ENCODE data around the gene ZNF385D.

ZNF385D gene

GRCh38 chr3:21718943-21719591 is 31.9 kb downstream of the ZNF385D start:
- DNase-seq (ENCODE audit: low read depth, low spot score): no peak
- Histone ChIP-seq H3K9me3 (ENCODE audit: low read depth, low read length) (no peaks in the 10 kb centered on the region), H3K36me3 (ENCODE audit: insufficient read depth, low read length) (no peaks in the 10 kb centered on the region), H3K27ac (no peak overlapping the region), H3K4me3 (no peak overlapping the region), H3K9ac (ENCODE audit: insufficient read length) (no peak overlapping the region)
- TF ChIP-seq EZH2 (IDR thresholded peaks at IDR 0.05) (no peak), FOXP2 (optimal IDR thresholded peaks at IDR 0.05; ENCODE audit: control extremely low read depth, extremely low read length, insufficient read depth) (no peak), POLR2AphosphoS5 (IDR thresholded peaks at IDR 0.05; ENCODE audit: borderline replicate concordance, low read depth, low read length) (no peak)

GRCh38 chr3:21718161-21718765 is 32.7 kb downstream of the ZNF385D start:
- Histone ChIP-seq H3K27ac (no peak overlapping the region), H3K9me3 (ENCODE audit: low read depth, low read length) (no peaks in the 10 kb centered on the region), H3K4me3 (no peak overlapping the region), H3K9ac (ENCODE audit: insufficient read length) (no peak overlapping the region), H3K36me3 (ENCODE audit: insufficient read depth, low read length) (no peaks in the 10 kb centered on the region)
- no peak for DNase-seq (ENCODE audit: low read depth, low spot score)
- TF ChIP-seq POLR2AphosphoS5 (IDR thresholded peaks at IDR 0.05; ENCODE audit: borderline replicate concordance, low read depth, low read length): no peak
- no peak for TF ChIP-seq FOXP2 (optimal IDR thresholded peaks at IDR 0.05; ENCODE audit: control extremely low read depth, extremely low read length, insufficient read depth)
- TF ChIP-seq EZH2 (IDR thresholded peaks at IDR 0.05): no peak

- DNase-seq (ENCODE audit: low read depth, low spot score): no peak
- Histone ChIP-seq H3K9ac (ENCODE audit: insufficient read length) (no peak overlapping the region), H3K36me3 (ENCODE audit: insufficient read depth, low read length) (no peaks in the 10 kb centered on the region), H3K9me3 (ENCODE audit: low read depth, low read length) (no peaks in the 10 kb centered on the region), H3K4me3 (no peak overlapping the region), H3K27ac (no peak overlapping the region)
- TF ChIP-seq FOXP2 (optimal IDR thresholded peaks at IDR 0.05; ENCODE audit: control extremely low read depth, extremely low read length, insufficient read depth): no peak
- TF ChIP-seq EZH2 (IDR thresholded peaks at IDR 0.05): no peak
- TF ChIP-seq POLR2AphosphoS5 (IDR thresholded peaks at IDR 0.05; ENCODE audit: borderline replicate concordance, low read depth, low read length): no peak
These were observed 35.3 kb downstream of the ZNF385D start for GRCh38 chr3:21715662-21716061.

- Histone ChIP-seq H3K9me3 (ENCODE audit: low read depth, low read length) (no peaks in the 10 kb centered on the region), H3K36me3 (ENCODE audit: insufficient read depth, low read length) (no peaks in the 10 kb centered on the region), H3K27ac (no peak overlapping the region), H3K9ac (ENCODE audit: insufficient read length) (no peak overlapping the region), H3K4me3 (no peak overlapping the region)
- TF ChIP-seq FOXP2 (optimal IDR thresholded peaks at IDR 0.05; ENCODE audit: control extremely low read depth, extremely low read length, insufficient read depth) (no peak), POLR2AphosphoS5 (IDR thresholded peaks at IDR 0.05; ENCODE audit: borderline replicate concordance, low read depth, low read length) (no peak), EZH2 (IDR thresholded peaks at IDR 0.05) (no peak)
- no peak for DNase-seq (ENCODE audit: low read depth, low spot score)
These were observed 45.2 kb downstream of the ZNF385D start for GRCh38 chr3:21705769-21706168.

- no peak for DNase-seq (ENCODE audit: low read depth, low spot score)
- no peak overlapping the region for H3K27ac ChIP-seq
- H3K9me3 ChIP-seq (ENCODE audit: low read depth, low read length): no peaks in the 10 kb centered on the region
- no peak overlapping the region for H3K4me3 ChIP-seq
- H3K9ac ChIP-seq (ENCODE audit: insufficient read length): no peak overlapping the region
- no peak for TF ChIP-seq POLR2AphosphoS5 (IDR thresholded peaks at IDR 0.05; ENCODE audit: borderline replicate concordance, low read depth, low read length)
- TF ChIP-seq EZH2 (IDR thresholded peaks at IDR 0.05): no peak
- no peak for TF ChIP-seq FOXP2 (optimal IDR thresholded peaks at IDR 0.05; ENCODE audit: control extremely low read depth, extremely low read length, insufficient read depth)
- no peaks in the 10 kb centered on the region for H3K36me3 ChIP-seq (ENCODE audit: insufficient read depth, low read length)
These were observed 46.2 kb downstream of the ZNF385D start for GRCh38 chr3:21704796-21705195.

GRCh38 chr3:21703291-21703690 is 47.7 kb downstream of the ZNF385D start:
- no peaks in the 10 kb centered on the region for H3K36me3 ChIP-seq (ENCODE audit: insufficient read depth, low read length)
- no peak overlapping the region for H3K4me3 ChIP-seq
- no peaks in the 10 kb centered on the region for H3K9me3 ChIP-seq (ENCODE audit: low read depth, low read length)
- no peak overlapping the region for H3K9ac ChIP-seq (ENCODE audit: insufficient read length)
- H3K27ac ChIP-seq: no peak overlapping the region
- no peak for DNase-seq (ENCODE audit: low read depth, low spot score)
- no peak for TF ChIP-seq POLR2AphosphoS5 (IDR thresholded peaks at IDR 0.05; ENCODE audit: borderline replicate concordance, low read depth, low read length)
- TF ChIP-seq FOXP2 (optimal IDR thresholded peaks at IDR 0.05; ENCODE audit: control extremely low read depth, extremely low read length, insufficient read depth): no peak
- no peak for TF ChIP-seq EZH2 (IDR thresholded peaks at IDR 0.05)

- Histone ChIP-seq H3K9ac (ENCODE audit: insufficient read length) (no peak overlapping the region), H3K27ac (no peak overlapping the region), H3K4me3 (no peak overlapping the region), H3K9me3 (ENCODE audit: low read depth, low read length) (no peaks in the 10 kb centered on the region), H3K36me3 (ENCODE audit: insufficient read depth, low read length) (no peaks in the 10 kb centered on the region)
- no peak for DNase-seq (ENCODE audit: low read depth, low spot score)
- no peak for TF ChIP-seq FOXP2 (optimal IDR thresholded peaks at IDR 0.05; ENCODE audit: control extremely low read depth, extremely low read length, insufficient read depth)
- no peak for TF ChIP-seq EZH2 (IDR thresholded peaks at IDR 0.05)
- no peak for TF ChIP-seq POLR2AphosphoS5 (IDR thresholded peaks at IDR 0.05; ENCODE audit: borderline replicate concordance, low read depth, low read length)
These were observed 53.3 kb downstream of the ZNF385D start for GRCh38 chr3:21697707-21698106.

GRCh38 chr3:21694506-21694905 is 56.5 kb downstream of the ZNF385D start:
- Histone ChIP-seq H3K4me3 (no peak overlapping the region), H3K36me3 (ENCODE audit: insufficient read depth, low read length) (no peaks in the 10 kb centered on the region), H3K9me3 (ENCODE audit: low read depth, low read length) (no peaks in the 10 kb centered on the region), H3K27ac (no peak overlapping the region), H3K9ac (ENCODE audit: insufficient read length) (no peak overlapping the region)
- DNase-seq (ENCODE audit: low read depth, low spot score): no peak
- TF ChIP-seq FOXP2 (optimal IDR thresholded peaks at IDR 0.05; ENCODE audit: control extremely low read depth, extremely low read length, insufficient read depth) (no peak), POLR2AphosphoS5 (IDR thresholded peaks at IDR 0.05; ENCODE audit: borderline replicate concordance, low read depth, low read length) (no peak), EZH2 (IDR thresholded peaks at IDR 0.05) (no peak)

Measured in SK-N-MC (cell line).